MCF 10A (cell line): ENCODE data around the gene ARID3B. TPM values are rescaled to one million over a fixed set of nuclear protein-coding genes. Genes with fewer than 3 reads are reported as not detected.
"Not testable (repeated sequence)": the region's sequence is repeated elsewhere in the genome, so short reads cannot be mapped to it uniquely, and the experiment has no call there.

Source experiments
- BruUV-seq: library from RNA; stranded (reverse); fragments of 400-500 nt; replicated peaks from 2 replicates; lab custom pipeline; 2021; lab: Mats Ljungman, UMichigan
- CTCF ChIA-PET: fragments of 300-600 bp; sonication (Branson Sonifier 250); formaldehyde crosslinking; extraction: SDS; loops from one replicate; lab custom pipeline; 2021; ENCODE audit warnings: antibody characterized with exemption, inconsistent platforms; lab: Yijun Ruan, JAX
- POLR2A ChIA-PET: fragments of 300-600, 350-650 bp; sonication (Branson Sonifier 250); formaldehyde crosslinking; extraction: SDS; loops from one replicate; lab custom pipeline; 2020; ENCODE audit warnings: antibody characterized with exemption, inconsistent platforms; lab: Yijun Ruan, JAX
- DNase-seq: peaks from one replicate; pipeline ENCODE4 v3.0.0-alpha.2; 2018; ENCODE audit not compliant: unreplicated experiment
- H3K27ac Mint-ChIP-seq: one replicate; pipeline ENCODE4 v1.8.0; 2022; ENCODE audit warnings: mild to moderate bottlenecking, low read depth, mixed read lengths; ENCODE audit not compliant: unreplicated experiment
- H3K27me3 Mint-ChIP-seq: one replicate; pipeline ENCODE4 v1.8.0; 2022; ENCODE audit warnings: mixed read lengths; ENCODE audit not compliant: insufficient read depth, unreplicated experiment
- H3K36me3 Mint-ChIP-seq: one replicate; pipeline ENCODE4 v1.8.0; 2022; ENCODE audit warnings: mild to moderate bottlenecking, moderate library complexity, mixed read lengths; ENCODE audit not compliant: insufficient read depth, unreplicated experiment
- H3K4me1 Mint-ChIP-seq: one replicate; pipeline ENCODE4 v1.8.0; 2022; ENCODE audit warnings: mixed read lengths; ENCODE audit not compliant: insufficient read depth, unreplicated experiment
- H3K4me3 Mint-ChIP-seq: one replicate; pipeline ENCODE4 v1.8.0; 2022; ENCODE audit warnings: mild to moderate bottlenecking, moderate library complexity, mixed read lengths; ENCODE audit not compliant: unreplicated experiment
- H3K9me3 Mint-ChIP-seq: one replicate; pipeline ENCODE4 v1.8.0; 2022; ENCODE audit warnings: mixed read lengths; ENCODE audit not compliant: unreplicated experiment
- CTCF ChIP-seq: fragments of 200-600 bp; IDR thresholded peaks from one replicate; pipeline ENCODE4 v1.8.0; 2022; ENCODE audit warnings: antibody characterized with exemption, mild to moderate bottlenecking; ENCODE audit not compliant: unreplicated experiment
- intact Hi-C: fragments of 100-400 bp; cut with micrococcal nuclease; formaldehyde crosslinking; loops from 2 replicates; pipeline ENCODE4 v1.14.1; 2022
- total RNA-seq: library from RNA; stranded (reverse); gene quantifications from 2 replicates; pipeline ENCODE4 v1.2.3, GENCODE V29; 2022

Gene ARID3B
- total RNA-seq, 1 experiment from 2014 or later = 4.7 TPM

GRCh38 chr15:74530771-74531143, 10.3 kb upstream of the ARID3B start:
- POLR2A ChIA-PET = interaction anchor here (3.2 kb wide), 1 partner anchor 10 kb away, joined by 14 read pairs; the partner anchor contains the start of gene ARID3B
- no peaks in the 10 kb centered on the region for H3K9me3 Mint-ChIP-seq
- no TSS peak for BruUV-seq

GRCh38 chr15:74531144-74531811, 9.7 kb upstream of the ARID3B start:
- no peak overlapping the region for H3K4me3 Mint-ChIP-seq
- CTCF ChIA-PET = interaction anchor here (0.6 kb wide), 1 partner anchor 560 kb away, joined by 3 read pairs; no protein-coding TSS in a partner anchor
- no peaks in the 10 kb centered on the region for H3K27me3 Mint-ChIP-seq

More at GRCh38 chr15:74530771-74531143, 10.3 kb upstream of the ARID3B start:
- H3K4me3 Mint-ChIP-seq = no peak overlapping the region
- TF ChIP-seq CTCF = no peak
- intact Hi-C loops = no loop called here
- CTCF ChIA-PET = interaction anchor here (0.6 kb wide), 1 partner anchor 559 kb away, joined by 3 read pairs; no protein-coding TSS in a partner anchor
- H3K27ac Mint-ChIP-seq = no peak overlapping the region
- H3K4me1 Mint-ChIP-seq = peaks cover 5% of the 10 kb centered on the region
- no peaks in the 10 kb centered on the region for H3K27me3 Mint-ChIP-seq
- no peak for DNase-seq
- no peaks in the 10 kb centered on the region for H3K36me3 Mint-ChIP-seq

GRCh38 chr15:74535388-74536084, 5.5 kb upstream of the ARID3B start:
- POLR2A ChIA-PET = interaction anchor here (1.1 to 1.2 kb wide), 2 partner anchors 10 to 81 kb away, joined by 3 to 4 read pairs; no protein-coding TSS in a partner anchor
- intact Hi-C loops = no loop called here
- DNase-seq = no peak
- Mint-ChIP-seq H3K4me1 (peaks cover 11% of the 10 kb centered on the region), H3K27ac (no peak overlapping the region), H3K9me3 (no peaks in the 10 kb centered on the region), H3K4me3 (no peak overlapping the region), H3K36me3 (no peaks in the 10 kb centered on the region), H3K27me3 (no peaks in the 10 kb centered on the region)
- TF ChIP-seq CTCF = no peak
- CTCF ChIA-PET = interaction anchor here (0.6 to 1.2 kb wide), 2 partner anchors 86 to 1532 kb away, joined by 3 read pairs; no protein-coding TSS in a partner anchor
- no TSS peak for BruUV-seq

More at GRCh38 chr15:74531144-74531811, 9.7 kb upstream of the ARID3B start:
- H3K9me3 Mint-ChIP-seq = no peaks in the 10 kb centered on the region
- H3K4me1 Mint-ChIP-seq = no peaks in the 10 kb centered on the region
- DNase-seq = no peak
- no peaks in the 10 kb centered on the region for H3K36me3 Mint-ChIP-seq
- BruUV-seq = no TSS peak
- no peak for TF ChIP-seq CTCF
- intact Hi-C loops = no loop called here
- H3K27ac Mint-ChIP-seq = no peak overlapping the region
- POLR2A ChIA-PET = interaction anchor here (3.2 kb wide), 1 partner anchor 9 kb away, joined by 14 read pairs; the partner anchor contains the start of gene ARID3B

DNA sequence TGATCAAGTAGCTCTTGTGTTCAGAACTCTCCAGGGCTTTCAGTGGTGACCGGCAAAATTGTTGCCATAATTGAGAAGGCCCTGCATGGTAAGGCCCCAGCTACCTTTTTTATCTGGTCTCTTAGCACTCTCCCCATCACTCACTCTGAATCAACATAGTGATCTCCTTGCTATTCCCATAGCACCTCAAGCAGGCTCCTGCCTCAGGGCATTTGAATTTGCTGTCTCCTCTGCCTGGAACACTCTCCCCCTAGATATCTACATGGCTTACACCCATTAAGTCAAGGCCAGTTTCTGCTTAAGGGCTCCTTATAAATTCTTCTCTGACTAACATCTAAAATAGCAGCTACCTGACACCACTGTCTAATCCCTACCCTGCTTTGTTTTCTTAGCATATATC, 3.3 kb upstream of the ARID3B start:
- BruUV-seq = no TSS peak
- POLR2A ChIA-PET = interaction anchor here (0.7 to 1.1 kb wide), 2 partner anchors 8 to 545 kb away, joined by 3 to 4 read pairs; no protein-coding TSS in a partner anchor
- Mint-ChIP-seq H3K9me3 (no peaks in the 10 kb centered on the region), H3K4me1 (peaks cover 26% of the 10 kb centered on the region), H3K36me3 (no peaks in the 10 kb centered on the region), H3K27me3 (peaks cover 12% of the 10 kb centered on the region), H3K27ac (no peak overlapping the region), H3K4me3 (no peak overlapping the region)
- CTCF ChIA-PET = no interaction called here
- no peak for TF ChIP-seq CTCF
- DNase-seq = no peak
- intact Hi-C loops = no loop called here

- intact Hi-C loops = not testable (repeated sequence)
Observed at GRCh38 chr15:74539521-74539920, 1.5 kb upstream of the ARID3B start.

More at GRCh38 chr15:74539521-74539920, 1.5 kb upstream of the ARID3B start:
- Mint-ChIP-seq H3K27me3 (peaks cover 24% of the 10 kb centered on the region), H3K27ac (peak overlapping the region; percentile 35), H3K4me3 (peak overlapping the region; percentile 86), H3K4me1 (peaks cover 34% of the 10 kb centered on the region)
- CTCF ChIA-PET = interaction anchor here (0.8 kb wide), 1 partner anchor 75 kb away, joined by 4 read pairs; no protein-coding TSS in a partner anchor
- POLR2A ChIA-PET = interaction anchor here (1.4 to 3.2 kb wide), 5 partner anchors 10 to 78 kb away, joined by 4 to 71 read pairs (median 14); partner anchors contain the start of genes CLK3 and UBL7
- BruUV-seq, H3K36me3 Mint-ChIP-seq, DNase-seq, H3K9me3 Mint-ChIP-seq: not testable (repeated sequence)
